Left cardiac atrium (tissue), 4 donors: ENCODE measurements around the gene SPDYE16. TPM values are rescaled to one million over a fixed set of nuclear protein-coding genes. Genes with fewer than 3 reads are reported as not detected.
A peak's percentile ranks its signal among the peaks of the same experiment; 100 is the strongest.
"Not testable (repeated sequence)": the region's sequence is repeated elsewhere in the genome, so short reads cannot be mapped to it uniquely, and the experiment has no call there.

Experiments
- ATAC-seq, 2 donors: fragments of 200-7000 bp; cut with Tn5 transposase; one replicate each; pipeline ENCODE4 v1.9.1; 2020; ENCODE audit warnings: mild to moderate bottlenecking in 2 of 2, moderate library complexity in 2 of 2
- DNase-seq: peaks from one replicate; pipeline ENCODE4 v3.0.0-alpha.2; 2020
- intact Hi-C, 2 donors: fragments of 100-400 bp; cut with DNase I; formaldehyde crosslinking; loops; one replicate each; pipeline versions ENCODE4 v1.14.1 to v1.15.1; 2022 to 2023
- total RNA-seq, 2 donors: library from RNA; stranded (reverse); fragmentation: NEBNext Ultra II Directional; extraction: Animal tissue kit (Norgen Biotek cat#: 25700); gene quantifications; one replicate each; pipeline ENCODE4 v1.2.1, GENCODE V29; 2021
- donor health status: DM: no; HTN: yes; CAD: no.
- donor health status: DM: no; HTN: yes; CAD: no; lungs with severe emphysema.
- donor health status: DM: yes; HTN: yes; CAD: no.
- donor health status: Dilated cardiomyopathy.

The SPDYE16 gene
- total RNA-seq, 2 donors from 2014 or later = 0.12 to 0.34 TPM

GRCh38 chr7:76560157-76560556 lies 17.1 kb upstream of the SPDYE16 start:
- peak in 1 of 2 donors; percentile 38 for ATAC-seq
- intact Hi-C loops = not testable (repeated sequence)

GRCh38 chr7:76559685-76560084 lies 16.6 kb upstream of the SPDYE16 start:
- DNase-seq, intact Hi-C loops: not testable (repeated sequence)
- peak in 1 of 2 donors; percentile 49 for ATAC-seq

More at GRCh38 chr7:76560157-76560556, 17.1 kb upstream of the SPDYE16 start:
- not testable (repeated sequence) for DNase-seq

- ATAC-seq = not testable (repeated sequence)
Measured at GRCh38 chr7:76551992-76552391, 8.9 kb upstream of the SPDYE16 start.

GRCh38 chr7:76549855-76550248 lies 6.8 kb upstream of the SPDYE16 start:
- intact Hi-C loops = not testable (repeated sequence)
- DNase-seq (peak; percentile 19), ATAC-seq (peak; percentile 11 to 21)

More at GRCh38 chr7:76551992-76552391, 8.9 kb upstream of the SPDYE16 start:
- DNase-seq, intact Hi-C loops: not testable (repeated sequence)

GRCh38 chr7:76549025-76549854 lies 6.1 kb upstream of the SPDYE16 start:
- intact Hi-C loops = not testable (repeated sequence)
- ATAC-seq = peak; percentile 100
- DNase-seq = peak; percentile 92

GRCh38 chr7:76531643-76532042 lies 11.5 kb downstream of the SPDYE16 start:
- ATAC-seq, DNase-seq, intact Hi-C loops: not testable (repeated sequence)

- ATAC-seq, intact Hi-C loops, DNase-seq: not testable (repeated sequence)
Measured at GRCh38 chr7:76526183-76526582, 16.9 kb downstream of the SPDYE16 start.

GRCh38 chr7:76516932-76517331 lies 26.2 kb downstream of the SPDYE16 start:
- DNase-seq, intact Hi-C loops, ATAC-seq: not testable (repeated sequence)

GRCh38 chr7:76515999-76516443 lies 27.1 kb downstream of the SPDYE16 start:
- ATAC-seq (peak; percentile 9 to 75), DNase-seq (no peak)
- intact Hi-C loops = no loop called here

- peak; percentile 10 for DNase-seq
Measured at GRCh38 chr7:76514926-76515771, 27.9 kb downstream of the SPDYE16 start.

GRCh38 chr7:76513817-76514799 lies 29.0 kb downstream of the SPDYE16 start:
- ATAC-seq = no peak
- peak; percentile 19 for DNase-seq
- intact Hi-C loops = no loop called here

More at GRCh38 chr7:76514926-76515771, 27.9 kb downstream of the SPDYE16 start:
- intact Hi-C loops = no loop called here
- no peak for ATAC-seq

GRCh38 chr7:76512941-76513816 lies 29.9 kb downstream of the SPDYE16 start:
- intact Hi-C loops = no loop called here
- ATAC-seq = peak in 1 of 2 donors; percentile 6
- DNase-seq = peak; percentile 18

GRCh38 chr7:76511911-76512885 lies 30.9 kb downstream of the SPDYE16 start:
- ATAC-seq = peak; percentile 66 to 71
- intact Hi-C loops = not testable (repeated sequence)
- DNase-seq = peak; percentile 21

- intact Hi-C loops = not testable (repeated sequence)
- peak in 1 of 2 donors; percentile 1 for ATAC-seq
- peak; percentile 2 for DNase-seq
Measured at GRCh38 chr7:76511200-76511910, 31.7 kb downstream of the SPDYE16 start.
